GM12874 (cell line): ENCODE results near the gene NIPAL1.

Experiments used
- TF ChIP-seq, protein P1 (sequence below): IDR thresholded peaks from 2 replicates; pipeline ENCODE4 v1.5.1; 2011; ENCODE audit warnings: low read depth, mild to moderate bottlenecking, control low read depth, low read length, moderate library complexity; ENCODE audit not compliant: insufficient read depth

Gene NIPAL1

DNA sequence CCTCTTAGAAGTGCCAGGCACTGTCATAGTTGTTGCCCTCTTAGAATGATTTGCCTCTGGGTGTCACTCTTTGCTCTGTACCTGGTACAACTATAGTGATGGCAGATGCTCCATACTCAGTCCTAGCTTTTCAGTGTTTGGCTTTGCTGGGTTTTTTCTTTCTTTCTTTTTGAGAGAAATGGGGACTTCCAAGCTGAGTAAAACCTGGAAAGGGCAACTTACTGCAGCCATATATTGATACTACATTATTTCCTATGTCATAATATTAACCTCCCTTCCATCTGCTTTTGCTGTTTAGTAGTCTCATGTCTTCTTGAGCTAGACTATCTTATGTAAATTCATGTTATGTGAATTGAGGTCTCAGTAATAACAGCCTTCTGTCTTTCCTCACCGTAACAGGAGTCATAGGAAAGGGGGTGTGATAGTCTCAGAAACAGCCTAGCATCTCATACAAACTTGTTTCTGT, 49.0 kb downstream of the NIPAL1 start:
- TF ChIP-seq, protein P1, sequence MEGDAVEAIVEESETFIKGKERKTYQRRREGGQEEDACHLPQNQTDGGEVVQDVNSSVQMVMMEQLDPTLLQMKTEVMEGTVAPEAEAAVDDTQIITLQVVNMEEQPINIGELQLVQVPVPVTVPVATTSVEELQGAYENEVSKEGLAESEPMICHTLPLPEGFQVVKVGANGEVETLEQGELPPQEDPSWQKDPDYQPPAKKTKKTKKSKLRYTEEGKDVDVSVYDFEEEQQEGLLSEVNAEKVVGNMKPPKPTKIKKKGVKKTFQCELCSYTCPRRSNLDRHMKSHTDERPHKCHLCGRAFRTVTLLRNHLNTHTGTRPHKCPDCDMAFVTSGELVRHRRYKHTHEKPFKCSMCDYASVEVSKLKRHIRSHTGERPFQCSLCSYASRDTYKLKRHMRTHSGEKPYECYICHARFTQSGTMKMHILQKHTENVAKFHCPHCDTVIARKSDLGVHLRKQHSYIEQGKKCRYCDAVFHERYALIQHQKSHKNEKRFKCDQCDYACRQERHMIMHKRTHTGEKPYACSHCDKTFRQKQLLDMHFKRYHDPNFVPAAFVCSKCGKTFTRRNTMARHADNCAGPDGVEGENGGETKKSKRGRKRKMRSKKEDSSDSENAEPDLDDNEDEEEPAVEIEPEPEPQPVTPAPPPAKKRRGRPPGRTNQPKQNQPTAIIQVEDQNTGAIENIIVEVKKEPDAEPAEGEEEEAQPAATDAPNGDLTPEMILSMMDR = no peak

GRCh38 chr4:48067536-48067935, 51.0 kb downstream of the NIPAL1 start:
- TF ChIP-seq, protein P1 = no peak

DNA sequence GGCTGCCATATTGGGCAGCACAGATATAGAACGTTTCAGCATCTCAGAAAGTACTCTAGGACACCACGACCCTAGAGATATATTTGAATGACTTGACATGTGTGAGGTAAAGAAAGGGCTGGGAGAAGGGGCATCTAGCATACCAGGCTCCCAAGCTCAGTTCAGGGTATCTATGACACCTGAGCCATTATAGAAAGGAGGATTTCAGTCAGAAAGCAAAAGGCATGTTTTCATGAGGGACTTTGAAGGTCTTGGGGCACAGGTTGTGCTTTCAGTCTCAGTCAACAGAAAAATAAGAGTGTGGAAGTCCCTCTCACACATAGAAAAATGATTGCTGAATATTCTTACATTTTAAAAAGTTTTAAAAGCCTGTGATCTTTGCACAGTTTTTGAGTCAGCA, 51.6 kb downstream of the NIPAL1 start:
- TF ChIP-seq, protein P1 = no peak

DNA sequence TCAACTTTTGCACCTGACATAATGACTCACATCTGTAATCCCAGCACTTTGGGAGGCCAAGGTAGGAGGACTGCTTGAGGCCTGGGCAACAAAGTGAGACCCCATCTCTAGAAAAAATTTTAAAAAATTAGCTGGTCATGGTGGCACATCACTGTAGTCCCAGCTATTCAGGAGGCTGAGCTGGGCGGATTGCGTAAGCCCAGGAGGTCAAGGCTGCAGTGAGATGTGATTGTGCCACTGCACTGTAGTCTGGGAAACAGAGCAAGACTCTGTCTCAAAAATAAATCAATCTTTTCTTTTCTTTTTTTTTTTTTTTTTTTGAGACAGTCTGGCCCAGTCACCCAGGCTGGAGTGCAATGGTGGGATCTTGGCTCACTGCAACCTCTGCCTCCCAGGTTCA, 52.5 kb downstream of the NIPAL1 start:
- TF ChIP-seq, protein P1 = no peak

- TF ChIP-seq, protein P1 = no peak
These were observed 54.6 kb downstream of the NIPAL1 start for GRCh38 chr4:48071191-48071590.

DNA sequence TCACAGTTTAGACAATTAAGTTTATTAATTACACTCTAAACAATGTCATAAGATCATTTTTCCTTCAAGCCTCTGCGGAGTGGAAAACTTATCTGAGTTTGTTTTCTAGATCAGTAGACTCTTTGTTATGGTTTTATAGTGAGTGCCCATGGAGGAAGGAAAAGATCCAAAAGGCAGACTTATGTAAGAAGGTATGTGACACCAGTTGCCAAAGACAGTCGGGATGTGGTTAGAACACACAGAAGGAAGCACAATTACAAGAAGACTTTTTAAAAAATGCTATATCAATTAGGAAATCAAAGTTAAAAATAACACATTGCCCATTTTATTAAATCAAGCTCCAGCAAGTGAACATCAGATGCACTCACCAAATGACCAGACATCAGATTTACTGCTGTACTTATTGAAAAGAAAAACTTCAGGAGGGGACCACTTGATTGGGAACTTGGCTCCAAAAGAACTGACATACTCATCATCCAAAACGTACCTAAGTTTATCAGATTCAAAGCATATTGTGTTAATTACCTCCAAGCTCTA, 57.1 kb downstream of the NIPAL1 start:
- TF ChIP-seq, protein P1 = no peak

DNA sequence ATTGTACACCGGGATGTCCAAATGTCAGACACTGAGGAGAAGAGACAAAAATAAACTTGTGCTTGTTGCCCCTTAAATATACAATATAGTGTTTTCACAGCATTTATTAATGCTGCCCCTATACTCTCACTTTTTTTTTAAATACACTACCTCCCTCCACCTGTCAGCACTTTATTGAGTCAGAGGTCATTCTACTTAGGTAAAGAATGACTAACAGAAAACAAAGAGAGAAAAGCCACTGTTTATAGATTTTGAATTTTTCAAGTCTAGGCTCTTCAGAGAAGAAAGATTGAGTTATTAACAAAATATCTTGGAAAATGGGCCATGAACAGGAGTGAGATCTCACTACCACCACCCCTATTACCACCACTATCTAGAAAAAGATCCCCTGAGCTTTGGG, 58.1 kb downstream of the NIPAL1 start:
- TF ChIP-seq, protein P1 = no peak

GRCh38 chr4:48078425-48078824, 61.9 kb downstream of the NIPAL1 start:
- TF ChIP-seq, protein P1 = no peak
